Trophoblast cell (in vitro differentiated cells and primary cell): ENCODE measurements around the gene PPP1R14B.

Experiments used
- DNase-seq, 2 donors: peaks; one replicate each; pipeline ENCODE4 v3.0.0-alpha.2; 2016
- H2AFZ ChIP-seq: 2 replicates; pipeline ENCODE4 v1.6.1; 2013; ENCODE audit warnings: low read length, moderate library complexity, mild to moderate bottlenecking; ENCODE audit not compliant: insufficient read depth, poor library complexity
- H2AK5ac ChIP-seq: 2 replicates; pipeline ENCODE4 v1.6.1; 2013; ENCODE audit warnings: mild to moderate bottlenecking, low read length
- H2BK120ac ChIP-seq: 2 replicates; pipeline ENCODE4 v1.6.1; 2013; ENCODE audit warnings: low read length, mild to moderate bottlenecking, moderate library complexity; ENCODE audit not compliant: insufficient read depth, poor library complexity
- H2BK12ac ChIP-seq: 2 replicates; pipeline ENCODE4 v1.6.1; 2013; ENCODE audit warnings: mild to moderate bottlenecking, low read length, moderate library complexity
- H2BK5ac ChIP-seq: 2 replicates; pipeline ENCODE4 v1.6.1; 2013; ENCODE audit warnings: low read length, low read depth, moderate library complexity, mild to moderate bottlenecking; ENCODE audit not compliant: poor library complexity
- H3K14ac ChIP-seq: 2 replicates; pipeline ENCODE4 v1.6.1; 2013; ENCODE audit warnings: mild to moderate bottlenecking, low read length
- H3K18ac ChIP-seq: 2 replicates; pipeline ENCODE4 v1.6.1; 2013; ENCODE audit warnings: mild to moderate bottlenecking, low read length
- H3K23ac ChIP-seq: 2 replicates; pipeline ENCODE4 v1.6.1; 2013; ENCODE audit warnings: low read length
- H3K27ac ChIP-seq: 2 replicates; pipeline ENCODE4 v1.5.1; 2013; ENCODE audit warnings: low read depth, mild to moderate bottlenecking, inconsistent platforms, low read length, moderate library complexity
- H3K27me3 ChIP-seq: 2 replicates; pipeline ENCODE4 v1.6.1; 2013; ENCODE audit warnings: inconsistent platforms, mild to moderate bottlenecking, low read length, moderate library complexity; ENCODE audit not compliant: insufficient read depth
- H3K36me3 ChIP-seq, 2 experiments: 1 replicate in 1 of 2; 2 replicates in 1 of 2; pipeline ENCODE4 v1.6.1; 2013; ENCODE audit warnings: low read length in 2 of 2, mild to moderate bottlenecking in 2 of 2, moderate library complexity in 1 of 2; ENCODE audit not compliant: insufficient read depth in 2 of 2, control insufficient read depth in 1 of 2
- H3K4ac ChIP-seq: 2 replicates; pipeline ENCODE4 v1.6.1; 2013; ENCODE audit warnings: low read depth, mild to moderate bottlenecking, low read length, moderate library complexity
- H3K4me1 ChIP-seq, 2 experiments: 1 replicate in 1 of 2; 2 replicates in 1 of 2; pipeline ENCODE4 v1.6.1; 2013; ENCODE audit warnings: low read length in 2 of 2, mild to moderate bottlenecking in 2 of 2, moderate library complexity in 1 of 2; ENCODE audit not compliant: insufficient read depth in 2 of 2, control insufficient read depth in 1 of 2
- H3K4me2 ChIP-seq: 2 replicates; pipeline ENCODE4 v1.6.1; 2013; ENCODE audit warnings: inconsistent platforms, mild to moderate bottlenecking, low read length, moderate library complexity
- H3K4me3 ChIP-seq: 2 replicates; pipeline ENCODE4 v1.5.1; 2013; ENCODE audit warnings: mild to moderate bottlenecking, low read depth, low read length, inconsistent platforms
- H3K79me1 ChIP-seq: one replicate; pipeline ENCODE4 v1.6.1; 2013; ENCODE audit warnings: low read length
- H3K79me2 ChIP-seq: 2 replicates; pipeline ENCODE4 v1.6.1; 2013; ENCODE audit warnings: low read length, mild to moderate bottlenecking; ENCODE audit not compliant: control insufficient read depth, insufficient read depth, poor library complexity
- H3K9ac ChIP-seq: 2 replicates; pipeline ENCODE4 v1.6.1; 2013; ENCODE audit warnings: mild to moderate bottlenecking, low read length
- H3K9me3 ChIP-seq: 2 replicates; pipeline ENCODE4 v1.6.1; 2013; ENCODE audit warnings: low read depth, mild to moderate bottlenecking, control low read depth, inconsistent platforms, low read length; ENCODE audit not compliant: insufficient read depth
- H4K12ac ChIP-seq: 2 replicates; pipeline ENCODE4 v1.6.1; 2013; ENCODE audit warnings: low read depth, mild to moderate bottlenecking, low read length, moderate library complexity
- H4K8ac ChIP-seq: 2 replicates; pipeline ENCODE4 v1.6.1; 2013; ENCODE audit warnings: low read depth, mild to moderate bottlenecking, low read length, moderate library complexity
- H4K91ac ChIP-seq: one replicate; pipeline ENCODE4 v1.6.1; 2013; ENCODE audit warnings: low read depth, mild to moderate bottlenecking, low read length, moderate library complexity
- WGBS: extraction: QIAGEN DNeasy Blood & Tissue Kit; methylation state at CpG from one replicate; pipeline ENCODE4 v1.1.7; 2013; ENCODE audit warnings: missing lambda C conversion rate; ENCODE audit not compliant: insufficient read length, insufficient coverage; ENCODE audit errors: extremely low coverage; 5-methylcytosine and 5-hydroxymethylcytosine counted together

Gene PPP1R14B

GRCh38 chr11:64223001-64223651, 23.6 kb downstream of the PPP1R14B start:
- H2BK12ac ChIP-seq: no peak overlapping the region
- peaks cover 15 to 20% of the 10 kb centered on the region in 2 experiments for H3K4me1 ChIP-seq
- peaks cover 15% of the 10 kb centered on the region for H3K79me1 ChIP-seq
- H2BK120ac ChIP-seq: no peak overlapping the region
- peaks cover 33 to 36% of the 10 kb centered on the region in 2 experiments for H3K36me3 ChIP-seq
- H4K12ac ChIP-seq: no peak overlapping the region
- H4K8ac ChIP-seq: no peak overlapping the region
- H2AFZ ChIP-seq: no peak overlapping the region
- no peak overlapping the region for H2BK5ac ChIP-seq
- H4K91ac ChIP-seq: no peak overlapping the region
- H3K9ac ChIP-seq: no peak overlapping the region
- no peak for DNase-seq
- H3K27ac ChIP-seq: no peak overlapping the region
- H3K79me2 ChIP-seq: peaks cover 12% of the 10 kb centered on the region
- H3K14ac ChIP-seq: no peak overlapping the region
- no peak overlapping the region for H3K4ac ChIP-seq
- no peak overlapping the region for H3K4me2 ChIP-seq
- no peaks in the 10 kb centered on the region for H3K27me3 ChIP-seq
- H2AK5ac ChIP-seq: no peak overlapping the region
- H3K18ac ChIP-seq: no peak overlapping the region
- peaks cover 5% of the 10 kb centered on the region for H3K9me3 ChIP-seq
- no peak overlapping the region for H3K23ac ChIP-seq
- H3K4me3 ChIP-seq: no peak overlapping the region
- no CpG with 5 or more reads among the region's 24 CpGs for WGBS

- Histone ChIP-seq H2BK120ac (no peak overlapping the region), H3K9me3 (peaks cover 5% of the 10 kb centered on the region), H3K4me1 (peaks cover 15 to 20% of the 10 kb centered on the region in 2 experiments), H3K18ac (no peak overlapping the region), H4K91ac (no peak overlapping the region), H3K9ac (no peak overlapping the region), H2BK5ac (no peak overlapping the region), H4K12ac (no peak overlapping the region), H4K8ac (no peak overlapping the region), H2AK5ac (no peak overlapping the region), H3K23ac (no peak overlapping the region), H3K4ac (no peak overlapping the region), H3K4me3 (no peak overlapping the region), H3K27me3 (no peaks in the 10 kb centered on the region), H3K27ac (no peak overlapping the region), H3K79me1 (peaks cover 15% of the 10 kb centered on the region), H3K79me2 (peaks cover 12% of the 10 kb centered on the region), H3K4me2 (no peak overlapping the region), H2AFZ (no peak overlapping the region), H3K14ac (no peak overlapping the region), H2BK12ac (no peak overlapping the region), H3K36me3 (peaks cover 33 to 36% of the 10 kb centered on the region in 2 experiments)
- DNase-seq: no peak
- no CpG with 5 or more reads among the region's 9 CpGs for WGBS
Measured at GRCh38 chr11:64222651-64223000, 24.1 kb downstream of the PPP1R14B start.

GRCh38 chr11:64220798-64221197, 25.9 kb downstream of the PPP1R14B start:
- Histone ChIP-seq H2AFZ (no peak overlapping the region), H3K4me2 (no peak overlapping the region), H3K9ac (no peak overlapping the region), H3K79me1 (peaks cover 7% of the 10 kb centered on the region), H2AK5ac (no peak overlapping the region), H3K27me3 (no peaks in the 10 kb centered on the region), H3K9me3 (peaks cover 5% of the 10 kb centered on the region), H4K91ac (no peak overlapping the region), H3K79me2 (peaks cover 7% of the 10 kb centered on the region), H3K27ac (no peak overlapping the region), H3K23ac (no peak overlapping the region), H3K4ac (no peak overlapping the region), H2BK5ac (no peak overlapping the region), H3K4me3 (no peak overlapping the region), H3K14ac (no peak overlapping the region), H3K18ac (no peak overlapping the region), H3K36me3 (peaks cover 33 to 36% of the 10 kb centered on the region in 2 experiments), H2BK120ac (no peak overlapping the region), H2BK12ac (no peak overlapping the region), H3K4me1 (peaks cover 8 to 12% of the 10 kb centered on the region in 2 experiments), H4K8ac (no peak overlapping the region), H4K12ac (no peak overlapping the region)
- DNase-seq: no peak
- no CpG with 5 or more reads among the region's 14 CpGs for WGBS

GRCh38 chr11:64220271-64220670, 26.5 kb downstream of the PPP1R14B start:
- Histone ChIP-seq H3K36me3 (peaks cover 33 to 36% of the 10 kb centered on the region in 2 experiments), H2AFZ (no peak overlapping the region), H4K8ac (no peak overlapping the region), H2AK5ac (no peak overlapping the region), H3K4ac (no peak overlapping the region), H3K79me1 (peaks cover 1% of the 10 kb centered on the region), H3K23ac (no peak overlapping the region), H3K27ac (no peak overlapping the region), H3K4me2 (no peak overlapping the region), H3K79me2 (peaks cover 1% of the 10 kb centered on the region), H2BK5ac (no peak overlapping the region), H3K18ac (no peak overlapping the region), H3K27me3 (no peaks in the 10 kb centered on the region), H2BK120ac (no peak overlapping the region), H4K12ac (no peak overlapping the region), H3K4me1 (peaks cover 5 to 7% of the 10 kb centered on the region in 2 experiments), H3K9ac (no peak overlapping the region), H3K9me3 (peaks cover 5% of the 10 kb centered on the region), H2BK12ac (no peak overlapping the region), H4K91ac (no peak overlapping the region), H3K14ac (no peak overlapping the region), H3K4me3 (no peak overlapping the region)
- no peak for DNase-seq
- no CpG with 5 or more reads among the region's 17 CpGs for WGBS
